Common myeloid progenitor, CD34-positive (primary cell): ENCODE data around the gene LTA4H.

Source experiments
- CTCF ChIA-PET: fragments of 350-600 bp; sonication (Branson Sonifier 250); formaldehyde crosslinking; loops from one replicate; lab custom pipeline; 2021; ENCODE audit warnings: antibody characterized with exemption; lab: Charles Lee
- POLR2A ChIA-PET: fragments of 350-600 bp; sonication (Branson Sonifier 250); formaldehyde crosslinking; loops from one replicate; lab custom pipeline; 2021; ENCODE audit warnings: antibody characterized with exemption; lab: Charles Lee
- DNase-seq, 3 donors: peaks; one replicate each; pipeline versions ENCODE4 v3.0.0 to v3.0.0-alpha.2; 2013
- H3K27ac ChIP-seq, 2 experiments: 1 replicate in 1 of 2; 2 replicates in 1 of 2; pipeline ENCODE4 v1.7.0; 2013; ENCODE audit warnings: inconsistent platforms in 2 of 2, low read length in 2 of 2, mild to moderate bottlenecking in 2 of 2, low read depth in 1 of 2, moderate library complexity in 1 of 2; ENCODE audit not compliant: severe bottlenecking in 2 of 2, insufficient read depth in 1 of 2, poor library complexity in 1 of 2
- H3K27me3 ChIP-seq, 5 experiments: replicated peaks in 2 of 5; 1 replicate in 3 of 5; 2 replicates in 2 of 5; pipeline versions ENCODE4 v1.6.1 to v1.7.0; 2013; ENCODE audit warnings: low read length in 4 of 5, mild to moderate bottlenecking in 2 of 5, moderate library complexity in 2 of 5, inconsistent platforms in 1 of 5; ENCODE audit not compliant: insufficient read depth in 5 of 5, control insufficient read depth in 4 of 5
- H3K36me3 ChIP-seq, 4 experiments: 1 replicate in 2 of 4; 2 replicates in 2 of 4; pipeline versions ENCODE4 v1.6.1 to v1.7.0; 2013; ENCODE audit warnings: low read length in 3 of 4, control low read depth in 1 of 4, mild to moderate bottlenecking in 1 of 4; ENCODE audit not compliant: control insufficient read depth in 4 of 4, insufficient read depth in 4 of 4
- H3K4me1 ChIP-seq, 4 experiments: 1 replicate in 3 of 4; 2 replicates in 1 of 4; pipeline versions ENCODE4 v1.6.1 to v1.7.1; 2013; ENCODE audit warnings: low read length in 3 of 4, mild to moderate bottlenecking in 3 of 4, control low read depth in 1 of 4, inconsistent platforms in 1 of 4, moderate library complexity in 1 of 4; ENCODE audit not compliant: control insufficient read depth in 4 of 4, insufficient read depth in 4 of 4; ENCODE audit errors: control extremely low read depth in 1 of 4
- H3K4me3 ChIP-seq, 7 experiments: 1 replicate in 4 of 7; 2 replicates in 3 of 7; pipeline versions ENCODE4 v1.5.1 to v1.7.0; 2013; ENCODE audit warnings: mild to moderate bottlenecking in 7 of 7, low read length in 6 of 7, moderate library complexity in 6 of 7, inconsistent platforms in 2 of 7, low read depth in 2 of 7, control low read depth in 1 of 7; ENCODE audit not compliant: insufficient read depth in 4 of 7, control insufficient read depth in 1 of 7; ENCODE audit errors: extremely low read depth in 1 of 7
- H3K9me3 ChIP-seq, 5 experiments: 1 replicate in 4 of 5; 2 replicates in 1 of 5; pipeline versions ENCODE4 v1.6.1 to v1.7.1; 2013; ENCODE audit warnings: low read length in 4 of 5, mild to moderate bottlenecking in 2 of 5, inconsistent platforms in 1 of 5, low read depth in 1 of 5, moderate library complexity in 1 of 5; ENCODE audit not compliant: control insufficient read depth in 4 of 5, insufficient read depth in 2 of 5; ENCODE audit errors: control extremely low read depth in 1 of 5
- WGBS: methylation state at CpG from one replicate; pipeline ENCODE4 v1.1.5; 2013; ENCODE audit not compliant: insufficient coverage; 5-methylcytosine and 5-hydroxymethylcytosine counted together

LTA4H gene

GRCh38 chr12:96057986-96058553 lies 22.7 kb upstream of the LTA4H start:
- DNase-seq, result no peak

GRCh38 chr12:96056646-96057455 lies 21.5 kb upstream of the LTA4H start:
- POLR2A ChIA-PET, result no interaction called here
- H3K4me3 ChIP-seq, result no peak overlapping the region
- WGBS, result 100% methylated on average over 5 of the region's 8 CpGs
- no peaks in the 10 kb centered on the region for H3K27me3 ChIP-seq
- H3K36me3 ChIP-seq, result no peaks in the 10 kb centered on the region
- H3K27ac ChIP-seq, result no peak overlapping the region
- CTCF ChIA-PET, result interaction anchor here (0.7 to 3.2 kb wide), 12 partner anchors 9 to 468 kb away, joined by 3 to 21 read pairs (median 4); no protein-coding TSS in a partner anchor
- H3K9me3 ChIP-seq, result peaks cover 3 to 9% (median 5%) of the 10 kb centered on the region in 5 experiments
- H3K4me1 ChIP-seq, result peaks cover 2 to 11% (median 8%) of the 10 kb centered on the region in 4 experiments
- DNase-seq, result no peak

More at GRCh38 chr12:96057986-96058553, 22.7 kb upstream of the LTA4H start:
- H3K4me3 ChIP-seq, result no peak overlapping the region
- peaks cover 4 to 18% (median 13%) of the 10 kb centered on the region in 4 experiments for H3K4me1 ChIP-seq
- H3K36me3 ChIP-seq, result no peaks in the 10 kb centered on the region
- no peak overlapping the region for H3K27ac ChIP-seq
- CTCF ChIA-PET, result interaction anchor here (0.8 to 3.2 kb wide), 13 partner anchors 9 to 467 kb away, joined by 3 to 21 read pairs (median 4); no protein-coding TSS in a partner anchor
- WGBS, result no CpG with 5 or more reads among the region's 4 CpGs
- H3K9me3 ChIP-seq, result peaks cover 3 to 9% (median 5%) of the 10 kb centered on the region in 5 experiments
- POLR2A ChIA-PET, result no interaction called here
- no peaks in the 10 kb centered on the region for H3K27me3 ChIP-seq

- H3K9me3 ChIP-seq, result peaks cover 3 to 9% (median 5%) of the 10 kb centered on the region in 5 experiments
- ChIA-PET POLR2A (no interaction called here), CTCF (no interaction called here)
- H3K36me3 ChIP-seq, result no peaks in the 10 kb centered on the region
- H3K27ac ChIP-seq, result no peak overlapping the region
- WGBS, result 74% methylated on average over 4 of the region's 4 CpGs
- no peaks in the 10 kb centered on the region for H3K27me3 ChIP-seq
- no peak for DNase-seq
- peaks cover 2 to 13% (median 9%) of the 10 kb centered on the region in 4 experiments for H3K4me1 ChIP-seq
- H3K4me3 ChIP-seq, result no peak overlapping the region
Observed at GRCh38 chr12:96054244-96054610, 18.8 kb upstream of the LTA4H start.

GRCh38 chr12:96053476-96054243 lies 18.3 kb upstream of the LTA4H start:
- CTCF ChIA-PET, result interaction anchor here (1.0 to 1.7 kb wide), 2 partner anchors 10 to 162 kb away, joined by 3 read pairs; no protein-coding TSS in a partner anchor
- Histone ChIP-seq H3K4me1 (peaks cover 2 to 19% (median 11%) of the 10 kb centered on the region in 4 experiments), H3K9me3 (peaks cover 3 to 9% (median 5%) of the 10 kb centered on the region in 5 experiments), H3K36me3 (no peaks in the 10 kb centered on the region), H3K27me3 (no peaks in the 10 kb centered on the region), H3K4me3 (no peak overlapping the region), H3K27ac (no peak overlapping the region)
- POLR2A ChIA-PET, result no interaction called here
- DNase-seq, result peak in 2 of 3 donors; percentile 41 to 58
- WGBS, result 83% methylated on average over 3 of the region's 5 CpGs

GRCh38 chr12:96051756-96052485 lies 16.5 kb upstream of the LTA4H start:
- WGBS, result no CpG with 5 or more reads among the region's 2 CpGs
- Histone ChIP-seq H3K36me3 (no peaks in the 10 kb centered on the region), H3K9me3 (peaks cover 2 to 6% (median 3%) of the 10 kb centered on the region in 5 experiments), H3K27me3 (no peaks in the 10 kb centered on the region), H3K4me1 (peaks cover 9 to 36% (median 26%) of the 10 kb centered on the region in 4 experiments), H3K4me3 (no peak overlapping the region), H3K27ac (no peak overlapping the region)
- ChIA-PET CTCF (interaction anchor here (1.7 kb wide), 1 partner anchor 164 kb away, joined by 3 read pairs; no protein-coding TSS in a partner anchor), POLR2A (no interaction called here)
- no peak for DNase-seq

GRCh38 chr12:96050139-96050538 lies 14.8 kb upstream of the LTA4H start:
- peaks cover 11 to 39% (median 28%) of the 10 kb centered on the region in 4 experiments for H3K4me1 ChIP-seq
- no peaks in the 10 kb centered on the region for H3K36me3 ChIP-seq
- ChIA-PET CTCF (no interaction called here), POLR2A (no interaction called here)
- H3K27me3 ChIP-seq, result no peaks in the 10 kb centered on the region
- WGBS, result no CpG with 5 or more reads among the region's 2 CpGs
- H3K4me3 ChIP-seq, result no peak overlapping the region
- no peak overlapping the region for H3K27ac ChIP-seq
- no peak for DNase-seq
- peaks cover 0 to 2% (median 0%) of the 10 kb centered on the region in 5 experiments for H3K9me3 ChIP-seq
